Vagina (tissue), 2 donors: ENCODE results near the gene FGF19.

Experiments
- POLR2A ChIP-seq, 2 donors: fragments of 450-650 bp; IDR thresholded peaks; one replicate each; pipeline ENCODE4 v1.6.1; 2017; ENCODE audit warnings: antibody characterized with exemption in 2 of 2, mild to moderate bottlenecking in 2 of 2, moderate library complexity in 2 of 2
- POLR2AphosphoS5 ChIP-seq, 2 donors: sonication (generic); formaldehyde crosslinking; IDR thresholded peaks; one replicate each; pipeline ENCODE4 v1.9.0; 2017; ENCODE audit warnings: antibody characterized with exemption in 2 of 2, mild to moderate bottlenecking in 2 of 2, low read depth in 1 of 2; ENCODE audit not compliant: insufficient read depth in 1 of 2
- TF ChIP-seq, protein P1 (sequence below), 3 experiments: fragments of 450-650 bp in 2 of 3; fragments of 200-600 bp in 1 of 3; sonication (generic) in 1 of 3; IDR thresholded peaks; one replicate each; pipeline ENCODE4 v1.5.1; 2017 to 2019; ENCODE audit warnings: antibody characterized with exemption in 3 of 3, mild to moderate bottlenecking in 2 of 3, moderate library complexity in 2 of 3

DNA sequence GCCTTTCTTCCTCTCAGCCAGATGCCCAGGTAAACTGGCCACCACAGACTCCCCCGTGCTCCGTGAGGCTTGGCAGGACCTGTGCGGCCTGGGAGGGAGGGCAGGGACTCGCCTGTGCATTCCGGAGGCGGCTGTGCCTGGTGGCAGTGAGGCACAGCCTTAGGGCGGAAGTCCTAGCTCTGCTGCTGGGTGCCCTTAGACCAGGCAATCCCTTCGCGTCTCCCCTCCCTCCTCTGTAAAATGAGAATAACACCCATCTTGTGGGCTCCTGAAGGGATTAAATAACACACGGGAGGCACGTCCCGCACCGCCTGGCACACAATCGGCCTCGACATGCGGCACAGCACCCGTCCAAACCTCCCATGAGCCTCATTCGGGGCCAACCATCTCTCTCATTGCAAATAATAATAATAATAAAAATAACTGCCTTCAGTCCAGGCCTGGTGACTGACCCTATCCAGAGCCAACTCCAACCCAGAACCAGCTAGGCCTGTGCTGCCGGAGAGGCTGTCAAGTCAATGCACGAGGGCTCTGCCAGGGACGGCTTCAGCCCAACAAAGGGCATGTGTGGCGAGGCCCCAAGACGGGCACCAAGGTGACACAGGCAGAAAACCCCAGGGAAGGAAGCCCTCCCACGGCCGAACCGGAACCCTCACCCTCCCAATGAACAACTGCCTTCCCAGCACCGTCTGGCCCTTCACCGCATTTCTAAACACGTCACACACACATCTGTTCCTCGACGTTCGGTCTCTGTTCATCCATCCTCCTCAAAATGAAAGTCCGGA lies 36.9 kb downstream of the FGF19 start:
- no peak for TF ChIP-seq POLR2A (IDR thresholded peaks at IDR 0.05)
- TF ChIP-seq, protein P1, sequence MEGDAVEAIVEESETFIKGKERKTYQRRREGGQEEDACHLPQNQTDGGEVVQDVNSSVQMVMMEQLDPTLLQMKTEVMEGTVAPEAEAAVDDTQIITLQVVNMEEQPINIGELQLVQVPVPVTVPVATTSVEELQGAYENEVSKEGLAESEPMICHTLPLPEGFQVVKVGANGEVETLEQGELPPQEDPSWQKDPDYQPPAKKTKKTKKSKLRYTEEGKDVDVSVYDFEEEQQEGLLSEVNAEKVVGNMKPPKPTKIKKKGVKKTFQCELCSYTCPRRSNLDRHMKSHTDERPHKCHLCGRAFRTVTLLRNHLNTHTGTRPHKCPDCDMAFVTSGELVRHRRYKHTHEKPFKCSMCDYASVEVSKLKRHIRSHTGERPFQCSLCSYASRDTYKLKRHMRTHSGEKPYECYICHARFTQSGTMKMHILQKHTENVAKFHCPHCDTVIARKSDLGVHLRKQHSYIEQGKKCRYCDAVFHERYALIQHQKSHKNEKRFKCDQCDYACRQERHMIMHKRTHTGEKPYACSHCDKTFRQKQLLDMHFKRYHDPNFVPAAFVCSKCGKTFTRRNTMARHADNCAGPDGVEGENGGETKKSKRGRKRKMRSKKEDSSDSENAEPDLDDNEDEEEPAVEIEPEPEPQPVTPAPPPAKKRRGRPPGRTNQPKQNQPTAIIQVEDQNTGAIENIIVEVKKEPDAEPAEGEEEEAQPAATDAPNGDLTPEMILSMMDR (IDR thresholded peaks at IDR 0.05): no peak
- no peak for TF ChIP-seq POLR2AphosphoS5 (IDR thresholded peaks at IDR 0.05; ENCODE audit: insufficient read depth in 1 of 2, low read depth in 1 of 2)
